ENCODE data around the gene KLF11.

The KLF11 gene

DNA sequence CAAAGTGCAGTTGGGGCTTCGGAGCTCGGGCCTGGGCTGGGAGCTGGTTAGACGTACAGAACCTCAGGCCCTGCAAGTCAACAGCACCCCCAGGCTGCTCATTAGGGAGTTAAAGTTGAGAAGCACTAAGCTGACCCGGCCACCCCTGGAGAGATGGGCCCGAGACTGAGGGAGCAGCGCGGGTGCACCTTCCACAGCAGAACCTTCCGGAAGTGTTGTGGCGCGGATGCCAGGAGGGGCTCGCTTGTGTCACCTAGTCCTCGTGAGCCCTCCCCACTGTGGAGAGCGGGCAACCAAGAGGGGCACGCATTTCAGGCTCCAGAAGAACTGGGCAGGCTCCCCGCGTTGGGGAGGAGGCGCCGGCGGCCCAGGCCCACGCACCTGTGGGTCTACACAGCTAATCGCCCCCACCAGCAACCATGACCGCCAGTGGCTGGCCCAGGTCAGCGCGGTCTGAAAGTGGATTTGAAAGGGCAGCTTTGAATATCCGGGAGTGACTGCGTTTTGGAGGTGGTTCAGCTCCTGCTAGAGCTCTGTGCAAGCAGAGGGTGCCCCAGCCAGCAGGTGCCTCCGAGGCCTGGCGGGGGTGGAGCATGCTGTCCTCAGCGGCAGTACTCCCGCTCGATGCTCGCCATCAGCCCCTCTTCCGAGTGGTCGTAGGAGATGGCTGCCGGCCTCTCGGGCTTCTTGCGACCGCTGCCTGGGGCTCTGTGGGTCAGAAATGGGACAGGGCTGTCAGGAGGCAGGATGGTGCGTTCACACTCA is 15.1 kb downstream of the KLF11 start:
- H3K27ac ChIP-seq: no peak overlapping the region
- H3K36me3 ChIP-seq: peaks cover 8 to 44% (median 33%) of the 10 kb centered on the region in 3 donors
- no peaks in the 10 kb centered on the region for H3K9me3 ChIP-seq
- no peaks in the 10 kb centered on the region for H3K27me3 ChIP-seq
- TF ChIP-seq, protein P1, sequence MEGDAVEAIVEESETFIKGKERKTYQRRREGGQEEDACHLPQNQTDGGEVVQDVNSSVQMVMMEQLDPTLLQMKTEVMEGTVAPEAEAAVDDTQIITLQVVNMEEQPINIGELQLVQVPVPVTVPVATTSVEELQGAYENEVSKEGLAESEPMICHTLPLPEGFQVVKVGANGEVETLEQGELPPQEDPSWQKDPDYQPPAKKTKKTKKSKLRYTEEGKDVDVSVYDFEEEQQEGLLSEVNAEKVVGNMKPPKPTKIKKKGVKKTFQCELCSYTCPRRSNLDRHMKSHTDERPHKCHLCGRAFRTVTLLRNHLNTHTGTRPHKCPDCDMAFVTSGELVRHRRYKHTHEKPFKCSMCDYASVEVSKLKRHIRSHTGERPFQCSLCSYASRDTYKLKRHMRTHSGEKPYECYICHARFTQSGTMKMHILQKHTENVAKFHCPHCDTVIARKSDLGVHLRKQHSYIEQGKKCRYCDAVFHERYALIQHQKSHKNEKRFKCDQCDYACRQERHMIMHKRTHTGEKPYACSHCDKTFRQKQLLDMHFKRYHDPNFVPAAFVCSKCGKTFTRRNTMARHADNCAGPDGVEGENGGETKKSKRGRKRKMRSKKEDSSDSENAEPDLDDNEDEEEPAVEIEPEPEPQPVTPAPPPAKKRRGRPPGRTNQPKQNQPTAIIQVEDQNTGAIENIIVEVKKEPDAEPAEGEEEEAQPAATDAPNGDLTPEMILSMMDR (IDR thresholded peaks at IDR 0.05): no peak
- no peak overlapping the region for H3K4me3 ChIP-seq
- no peak for DNase-seq
- peaks cover 0 to 18% (median 13%) of the 10 kb centered on the region in 4 donors for H3K4me1 ChIP-seq
- intact Hi-C loops (cut with DNase I; ENCODE audit: low total_unique reads): no loop called here

DNA sequence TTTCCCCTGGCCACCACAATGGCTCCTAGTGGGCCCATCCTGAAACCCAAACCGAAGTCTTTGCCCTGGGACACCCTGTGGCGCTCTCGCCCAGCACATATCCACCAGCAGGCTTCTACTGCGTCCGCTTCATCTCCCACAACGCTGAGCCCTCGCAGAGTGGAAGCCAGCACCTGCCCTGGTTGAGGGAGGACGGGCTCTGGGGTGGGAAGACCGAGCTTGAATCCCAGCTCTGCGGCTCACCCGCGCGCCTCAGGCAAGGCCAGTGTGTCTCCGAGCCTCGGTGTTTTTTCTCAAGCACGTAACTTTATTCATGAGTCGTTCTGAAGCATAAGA is 15.6 kb downstream of the KLF11 start:
- Histone ChIP-seq H3K9me3 (no peaks in the 10 kb centered on the region), H3K27ac (no peak overlapping the region), H3K36me3 (peaks cover 4 to 43% (median 27%) of the 10 kb centered on the region in 3 donors), H3K4me3 (no peak overlapping the region), H3K27me3 (no peaks in the 10 kb centered on the region), H3K4me1 (peaks cover 0 to 15% (median 13%) of the 10 kb centered on the region in 4 donors)
- TF ChIP-seq, protein P1 (IDR thresholded peaks at IDR 0.05): no peak
- DNase-seq: no peak
- intact Hi-C loops (cut with DNase I; ENCODE audit: low total_unique reads): no loop called here

DNA sequence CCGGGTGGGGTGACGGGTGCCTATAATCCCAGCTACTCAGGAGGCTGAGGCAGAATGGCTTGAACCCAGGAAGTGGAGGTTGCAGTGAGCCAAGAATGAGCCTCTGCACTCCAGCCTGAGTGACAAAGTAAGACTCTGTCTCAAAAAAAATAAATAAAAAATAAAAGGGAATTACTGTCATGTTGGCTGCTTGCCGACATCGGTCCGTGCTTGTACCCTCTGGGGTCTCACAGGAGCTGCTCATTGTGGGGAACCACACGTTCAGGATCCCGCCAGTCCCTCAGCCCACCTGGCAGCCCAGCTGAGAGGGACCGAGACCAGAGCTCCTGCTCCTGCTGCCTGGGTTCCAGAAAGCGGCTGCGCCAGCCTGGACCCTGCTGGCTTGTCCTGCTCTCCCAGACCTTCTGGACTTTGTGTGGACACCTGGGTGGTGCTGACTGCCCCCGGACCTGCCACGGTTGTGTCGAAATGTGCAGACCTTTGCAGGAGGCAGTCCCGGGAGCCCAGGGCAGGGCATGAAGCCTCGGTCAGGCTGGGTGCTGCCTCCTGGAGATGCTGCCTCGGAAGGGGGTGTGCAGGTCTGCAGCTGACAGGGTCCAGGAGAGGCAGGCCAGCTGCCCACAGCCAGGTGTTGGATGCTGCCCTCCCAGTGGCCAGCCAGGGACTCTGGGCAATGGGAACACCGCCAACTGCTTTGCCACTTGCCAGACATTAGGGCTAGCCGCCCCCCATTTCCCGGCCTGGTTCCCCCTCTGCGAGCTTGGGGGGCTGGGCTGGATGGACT is 16.4 kb downstream of the KLF11 start:
- no peaks in the 10 kb centered on the region for H3K9me3 ChIP-seq
- peaks cover 0 to 15% (median 13%) of the 10 kb centered on the region in 4 donors for H3K4me1 ChIP-seq
- H3K27ac ChIP-seq: no peak overlapping the region
- intact Hi-C loops (cut with DNase I; ENCODE audit: low total_unique reads): no loop called here
- TF ChIP-seq, protein P1 (IDR thresholded peaks at IDR 0.05): no peak
- no peak overlapping the region for H3K4me3 ChIP-seq
- no peak for DNase-seq
- peaks cover 0 to 38% (median 20%) of the 10 kb centered on the region in 3 donors for H3K36me3 ChIP-seq
- no peaks in the 10 kb centered on the region for H3K27me3 ChIP-seq

DNA sequence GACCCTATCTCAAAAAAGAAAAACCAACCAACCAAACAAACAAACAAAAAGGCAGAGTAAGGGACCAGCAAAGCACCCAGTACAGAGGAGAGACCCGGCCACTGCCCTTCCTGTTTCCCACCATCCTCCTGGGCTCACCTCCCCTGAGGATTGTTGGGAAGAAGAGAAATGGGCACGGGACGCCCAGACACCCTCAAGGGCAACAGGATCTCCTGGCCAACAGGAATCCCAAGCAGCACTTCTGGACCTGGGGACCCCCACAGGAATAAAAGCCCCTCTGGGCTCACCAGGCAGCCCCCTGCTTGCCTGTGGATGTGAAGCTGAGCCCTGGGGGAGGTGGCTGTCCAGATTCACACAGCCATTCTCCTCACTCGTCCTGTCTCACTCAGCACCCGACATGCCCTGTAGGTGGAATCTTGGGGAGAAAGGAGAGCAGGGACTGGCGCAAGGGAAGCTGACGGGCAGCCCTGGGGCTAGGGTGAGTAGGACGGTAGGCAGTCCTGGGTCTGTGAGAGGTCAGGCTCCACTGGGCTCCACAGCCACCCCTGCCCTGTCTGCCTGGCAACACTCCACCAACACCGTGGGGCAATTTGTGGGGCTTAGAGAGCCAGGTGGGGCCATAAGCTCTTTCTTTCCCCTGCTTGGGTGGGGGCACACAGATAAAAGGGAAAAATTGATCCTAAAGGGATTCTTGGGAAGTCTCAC is 18.0 kb downstream of the KLF11 start:
- TF ChIP-seq, protein P1 (IDR thresholded peaks at IDR 0.05): no peak
- peaks cover 0 to 33% (median 21%) of the 10 kb centered on the region in 3 donors for H3K36me3 ChIP-seq
- H3K27ac ChIP-seq: no peak overlapping the region
- DNase-seq: no peak
- no peaks in the 10 kb centered on the region for H3K27me3 ChIP-seq
- H3K4me3 ChIP-seq: no peak overlapping the region
- peaks cover 0 to 15% (median 13%) of the 10 kb centered on the region in 4 donors for H3K4me1 ChIP-seq
- intact Hi-C loops (cut with DNase I; ENCODE audit: low total_unique reads): no loop called here
- H3K9me3 ChIP-seq: no peaks in the 10 kb centered on the region

DNA sequence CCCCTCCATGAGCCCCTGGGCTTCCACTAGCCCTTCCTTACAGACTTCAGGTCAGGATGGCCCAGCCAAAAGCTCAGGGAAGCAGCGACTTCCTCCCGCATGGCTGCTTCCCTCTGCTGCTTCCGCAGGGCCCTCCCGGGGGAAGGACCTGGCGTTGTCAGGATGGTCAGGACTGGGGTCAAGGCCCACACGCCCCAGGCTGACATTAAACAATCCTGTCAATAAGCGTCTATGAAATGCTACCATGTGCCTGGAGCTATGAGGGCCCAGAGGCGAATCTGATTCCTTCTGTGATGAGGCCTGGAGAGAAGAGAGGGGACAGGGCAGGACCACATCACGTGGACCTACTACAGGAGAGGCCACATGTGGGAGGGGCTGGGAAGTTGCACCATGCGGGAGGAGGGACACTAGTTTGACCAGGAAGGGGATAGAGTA is 19.6 kb downstream of the KLF11 start:
- DNase-seq: no peak
- TF ChIP-seq, protein P1 (IDR thresholded peaks at IDR 0.05): no peak
- Histone ChIP-seq H3K9me3 (no peaks in the 10 kb centered on the region), H3K4me3 (no peak overlapping the region), H3K27me3 (no peaks in the 10 kb centered on the region), H3K36me3 (peaks cover 0 to 31% (median 21%) of the 10 kb centered on the region in 3 donors), H3K27ac (no peak overlapping the region), H3K4me1 (peaks cover 0 to 3% (median 0%) of the 10 kb centered on the region in 4 donors)
- intact Hi-C loops (cut with DNase I; ENCODE audit: low total_unique reads): no loop called here
